Amniotic stem cell (primary cell): ENCODE measurements around the gene ZBTB8A.

Experiments used
- DNase-seq: peaks from one replicate; lab custom pipeline; 2025; lab: John Stamatoyannopoulos, UW

ZBTB8A gene

GRCh38 chr1:32652244-32652962 lies 113.2 kb downstream of the ZBTB8A start:
- DNase-seq, result no peak
